Measurements from ENCODE around the gene RIPOR2. TPM values are rescaled to one million over a fixed set of nuclear protein-coding genes. Genes with fewer than 3 reads are reported as not detected.
"Not testable (repeated sequence)": the region's sequence is repeated elsewhere in the genome, so short reads cannot be mapped to it uniquely, and the experiment has no call there.

RIPOR2 gene
- total and polyA plus RNA-seq, 4 experiments from 2014 or later, result 420 to 458 (median 431) TPM

DNA sequence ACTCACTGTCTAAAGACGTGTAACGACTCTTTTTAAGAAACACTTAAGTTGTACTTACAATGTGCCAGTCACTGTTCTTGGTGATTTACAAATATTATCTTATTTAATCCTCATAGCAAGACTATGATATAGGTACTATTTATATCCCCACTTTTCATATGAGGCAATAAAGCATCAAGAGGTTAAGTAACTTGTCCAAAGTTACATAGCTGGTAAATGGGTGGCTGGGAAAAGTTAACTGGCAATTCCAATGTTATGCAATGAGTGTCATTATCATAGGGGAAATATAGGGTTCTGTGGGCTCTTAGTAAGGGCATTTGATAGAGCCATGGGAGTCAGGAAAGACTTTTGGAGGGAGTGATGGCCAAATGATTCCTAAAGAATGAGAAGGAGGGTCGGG lies 21.4 kb upstream of the RIPOR2 start:
- no peaks in the 10 kb centered on the region for H3K27me3 Mint-ChIP-seq
- no peaks in the 10 kb centered on the region for H3K27me3 ChIP-seq (ENCODE audit: insufficient read depth, low read length)
- ChIA-PET POLR2A (ENCODE audit: partially characterized antibody) (interaction anchor here (1.0 to 31.1 kb wide), 6 partner anchors 6 to 49 kb away, joined by 3 to 1351 read pairs (median 92); partner anchors contain the start of gene RIPOR2), CTCF (ENCODE audit: partially characterized antibody) (interaction anchor here (0.6 to 12.2 kb wide), 6 partner anchors 10 to 101 kb away, joined by 3 to 333 read pairs (median 7); partner anchors contain the start of gene RIPOR2)
- peak overlapping the region; percentile 5 for H3K27ac ChIP-seq (ENCODE audit: low read depth, low read length)
- intact Hi-C loops (cut with micrococcal nuclease), result no loop called here
- peaks cover 66 to 93% (median 80%) of the 10 kb centered on the region in 4 donors for H3K4me1 Mint-ChIP-seq
- peaks cover 0 to 16% (median 5%) of the 10 kb centered on the region in 8 donors for H3K9me3 Mint-ChIP-seq
- H3K27ac Mint-ChIP-seq, result peak overlapping the region; percentile 74 to 90 (median 84)
- DNase-seq, result no peak
- no peaks in the 10 kb centered on the region for H3K36me3 ChIP-seq (ENCODE audit: insufficient read depth, low read length)
- H3K4me3 Mint-ChIP-seq, result peak overlapping the region in 7 of 8 donors; percentile 30 to 80 (median 61)
- peak overlapping the region in 1 of 2 donors; percentile 13 for H3K4me3 ChIP-seq (ENCODE audit: low read length in 2 of 2)
- no peaks in the 10 kb centered on the region for H3K9me3 ChIP-seq (ENCODE audit: control insufficient read depth in 1 of 2, low read length in 2 of 2)
- H3K4me1 ChIP-seq (ENCODE audit: insufficient read depth, low read length), result peaks cover 100% of the 10 kb centered on the region
- H3K36me3 Mint-ChIP-seq, result peaks cover 16 to 35% of the 10 kb centered on the region in 2 donors

DNA sequence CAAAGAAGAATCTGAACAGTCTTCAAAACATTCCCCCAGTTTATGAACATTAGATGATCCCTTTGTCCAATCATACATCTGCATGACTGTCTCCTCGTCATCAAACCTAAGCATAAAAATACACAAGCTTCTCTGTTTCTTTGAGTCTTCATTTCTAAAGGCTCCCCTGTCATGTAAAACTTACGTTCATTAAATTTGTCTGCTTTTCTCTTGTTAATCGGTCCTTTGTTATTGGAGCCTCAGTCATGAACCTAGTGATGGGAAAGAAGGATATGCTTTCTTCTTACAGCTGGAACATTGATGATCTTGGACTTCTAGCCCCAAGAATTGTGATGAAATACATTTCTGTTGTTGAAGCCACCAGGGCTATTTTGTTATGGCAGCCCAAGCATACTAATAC lies 18.0 kb upstream of the RIPOR2 start:
- H3K4me1 ChIP-seq (ENCODE audit: insufficient read depth, low read length), result peaks cover 100% of the 10 kb centered on the region
- peaks cover 0 to 4% (median 0%) of the 10 kb centered on the region in 8 donors for H3K9me3 Mint-ChIP-seq
- H3K27me3 Mint-ChIP-seq, result no peaks in the 10 kb centered on the region
- intact Hi-C loops (cut with micrococcal nuclease), result no loop called here
- no peaks in the 10 kb centered on the region for H3K27me3 ChIP-seq (ENCODE audit: insufficient read depth, low read length)
- peaks cover 66 to 93% (median 81%) of the 10 kb centered on the region in 4 donors for H3K4me1 Mint-ChIP-seq
- H3K27ac ChIP-seq (ENCODE audit: low read depth, low read length), result peak overlapping the region; percentile 43
- H3K36me3 ChIP-seq (ENCODE audit: insufficient read depth, low read length), result no peaks in the 10 kb centered on the region
- H3K9me3 ChIP-seq (ENCODE audit: control insufficient read depth in 1 of 2, low read length in 2 of 2), result no peaks in the 10 kb centered on the region
- peaks cover 13 to 18% of the 10 kb centered on the region in 2 donors for H3K36me3 Mint-ChIP-seq
- peak overlapping the region in 1 of 2 donors; percentile 14 for H3K4me3 ChIP-seq (ENCODE audit: low read length in 2 of 2)
- DNase-seq, result no peak
- CTCF ChIA-PET (ENCODE audit: partially characterized antibody), result interaction anchor here (9.6 to 12.2 kb wide), 2 partner anchors 20 to 39 kb away, joined by 140 to 333 read pairs; partner anchors contain the start of gene RIPOR2
- POLR2A ChIA-PET (ENCODE audit: partially characterized antibody), result interaction anchor here (1.9 to 31.1 kb wide), 7 partner anchors 8 to 73 kb away, joined by 5 to 1351 read pairs (median 157); partner anchors contain the start of gene RIPOR2
- H3K27ac Mint-ChIP-seq, result peak overlapping the region; percentile 68 to 96 (median 87)
- H3K4me3 Mint-ChIP-seq, result peak overlapping the region in 7 of 8 donors; percentile 8 to 63 (median 47)

DNA sequence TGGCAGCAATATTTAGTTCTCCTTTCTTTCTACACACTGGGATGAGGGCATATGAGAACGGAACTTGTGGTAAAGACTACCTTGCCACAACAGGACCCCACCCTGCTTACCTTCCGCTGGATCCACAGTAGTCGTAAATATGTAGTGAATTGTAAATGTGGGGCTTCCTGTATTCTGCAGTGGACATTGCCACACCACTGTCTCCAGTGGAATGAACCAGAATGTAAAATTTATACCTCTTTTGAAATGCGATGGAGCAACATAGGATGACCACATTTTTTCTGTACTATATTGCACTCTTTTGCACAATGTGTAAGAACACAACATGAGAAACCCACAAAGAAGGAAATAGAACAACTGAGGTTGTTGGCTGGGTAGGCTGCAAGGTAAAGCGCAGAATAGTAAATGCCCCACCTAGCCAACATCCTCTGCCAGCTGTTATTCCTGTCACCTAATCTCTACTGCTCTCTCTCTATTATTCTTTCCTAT lies 16.1 kb upstream of the RIPOR2 start:
- intact Hi-C loops (cut with micrococcal nuclease), result loop anchor here (1.0 kb wide), 1 partner anchor 9 kb away; no protein-coding TSS in a partner anchor

DNA sequence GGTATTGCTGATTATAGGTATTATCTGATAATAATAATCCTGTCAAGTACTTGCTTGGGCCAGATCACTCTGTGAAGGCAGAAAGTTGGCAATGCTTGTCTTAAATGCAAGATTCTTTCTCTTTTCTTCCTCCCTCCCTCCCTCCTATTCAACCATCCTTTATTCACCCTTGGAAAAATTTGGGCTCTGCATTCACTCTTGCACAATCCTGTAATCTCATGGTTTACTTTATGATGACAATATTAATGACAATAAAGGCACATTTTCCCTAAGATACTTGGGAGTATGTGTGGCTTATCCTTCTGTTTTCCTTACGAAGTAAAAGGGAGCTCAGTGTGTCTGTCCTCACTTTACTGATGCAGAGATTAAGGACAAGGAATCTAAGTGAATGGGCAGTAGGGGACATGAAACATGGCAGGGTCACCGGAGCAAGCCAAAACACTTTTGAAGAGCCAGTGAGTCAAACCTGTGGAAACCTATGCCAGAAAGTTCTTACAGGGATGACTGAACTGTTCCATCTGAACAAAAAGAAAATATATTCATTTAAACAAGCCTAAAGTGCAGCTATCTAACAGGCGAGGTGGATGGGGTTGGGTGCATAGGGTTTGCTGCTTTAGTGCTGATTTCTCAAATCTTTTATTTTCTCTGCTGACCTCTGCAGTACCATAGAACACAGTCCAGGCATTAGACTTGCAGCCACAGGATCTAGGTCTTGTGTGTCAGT lies 14.6 kb upstream of the RIPOR2 start:
- Mint-ChIP-seq H3K4me3 (peak overlapping the region in 7 of 8 donors; percentile 56 to 90 (median 83)), H3K4me1 (peaks cover 62 to 91% (median 80%) of the 10 kb centered on the region in 4 donors), H3K27ac (peak overlapping the region; percentile 84 to 97 (median 95)), H3K36me3 (peaks cover 24 to 30% of the 10 kb centered on the region in 2 donors), H3K27me3 (no peaks in the 10 kb centered on the region), H3K9me3 (peaks cover 3 to 27% (median 13%) of the 10 kb centered on the region in 8 donors)
- H3K27me3 ChIP-seq (ENCODE audit: insufficient read depth, low read length), result no peaks in the 10 kb centered on the region
- peaks cover 92% of the 10 kb centered on the region for H3K4me1 ChIP-seq (ENCODE audit: insufficient read depth, low read length)
- DNase-seq, result no peak
- peak overlapping the region; percentile 51 for H3K27ac ChIP-seq (ENCODE audit: low read depth, low read length)
- intact Hi-C loops (cut with micrococcal nuclease), result no loop called here
- H3K4me3 ChIP-seq (ENCODE audit: low read length in 2 of 2), result peak overlapping the region; percentile 44 to 47
- CTCF ChIA-PET (ENCODE audit: partially characterized antibody), result interaction anchor here (1.1 to 12.2 kb wide), 9 partner anchors 9 to 68 kb away, joined by 3 to 333 read pairs (median 6); partner anchors contain the start of gene RIPOR2
- H3K36me3 ChIP-seq (ENCODE audit: insufficient read depth, low read length), result no peaks in the 10 kb centered on the region
- POLR2A ChIA-PET (ENCODE audit: partially characterized antibody), result interaction anchor here (1.0 to 31.1 kb wide), 17 partner anchors 12 to 94 kb away, joined by 3 to 1351 read pairs (median 11); partner anchors contain the start of gene RIPOR2
- H3K9me3 ChIP-seq (ENCODE audit: control insufficient read depth in 1 of 2, low read length in 2 of 2), result peaks cover 0 to 4% of the 10 kb centered on the region in 2 donors

More for the DNA sequence above, 16.1 kb upstream of the RIPOR2 start:
- H3K36me3 Mint-ChIP-seq, result peaks cover 21 to 24% of the 10 kb centered on the region in 2 donors
- ChIA-PET CTCF (ENCODE audit: partially characterized antibody) (interaction anchor here (0.7 to 12.2 kb wide), 21 partner anchors 9 to 119 kb away, joined by 3 to 333 read pairs (median 5); partner anchors contain the start of gene RIPOR2), POLR2A (ENCODE audit: partially characterized antibody) (interaction anchor here (0.5 to 31.1 kb wide), 23 partner anchors 8 to 96 kb away, joined by 3 to 1351 read pairs (median 6); partner anchors contain the start of gene RIPOR2)
- peak overlapping the region; percentile 44 to 47 for H3K4me3 ChIP-seq (ENCODE audit: low read length in 2 of 2)
- H3K4me3 Mint-ChIP-seq, result peak overlapping the region; percentile 69 to 90 (median 82)
- H3K4me1 ChIP-seq (ENCODE audit: insufficient read depth, low read length), result peaks cover 100% of the 10 kb centered on the region
- DNase-seq, result peak; percentile 80 to 87 (median 82)
- H3K27me3 ChIP-seq (ENCODE audit: insufficient read depth, low read length), result no peaks in the 10 kb centered on the region
- H3K9me3 Mint-ChIP-seq, result peaks cover 3 to 18% (median 9%) of the 10 kb centered on the region in 8 donors
- peak overlapping the region; percentile 84 to 97 (median 95) for H3K27ac Mint-ChIP-seq
- H3K27ac ChIP-seq (ENCODE audit: low read depth, low read length), result peak overlapping the region; percentile 51
- H3K9me3 ChIP-seq (ENCODE audit: control insufficient read depth in 1 of 2, low read length in 2 of 2), result peaks cover 0 to 3% of the 10 kb centered on the region in 2 donors
- H3K27me3 Mint-ChIP-seq, result no peaks in the 10 kb centered on the region
- no peaks in the 10 kb centered on the region for H3K36me3 ChIP-seq (ENCODE audit: insufficient read depth, low read length)
- H3K4me1 Mint-ChIP-seq, result peaks cover 69 to 97% (median 89%) of the 10 kb centered on the region in 4 donors

DNA sequence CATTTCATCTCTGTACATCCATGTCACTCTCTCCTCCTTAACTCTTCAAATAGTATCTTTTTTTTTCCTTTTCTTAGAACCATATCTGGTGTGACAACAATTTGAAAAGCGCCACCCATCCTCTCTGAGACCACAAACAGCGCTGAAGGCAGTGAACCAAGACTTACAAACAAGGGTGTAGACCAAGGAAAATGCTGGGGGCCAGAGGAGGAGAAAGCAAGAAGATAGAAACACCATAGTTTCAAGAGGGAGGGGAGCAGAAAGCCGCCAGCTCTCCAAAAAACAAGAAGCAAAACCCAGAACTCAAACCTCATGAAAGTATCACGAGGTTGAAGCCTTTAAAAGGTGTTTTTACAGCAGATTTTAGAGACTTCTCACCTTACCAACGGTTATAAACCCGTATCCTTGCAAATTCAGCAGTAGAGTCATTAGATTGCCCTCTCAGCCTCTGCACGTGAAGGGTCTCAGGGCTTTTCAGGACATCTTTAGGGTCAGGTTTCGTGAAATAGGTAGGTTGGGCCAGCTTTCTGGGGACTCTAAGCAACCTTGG lies 13.3 kb upstream of the RIPOR2 start:
- intact Hi-C loops (cut with micrococcal nuclease), result loop anchor here (1.0 kb wide), 3 partner anchors 13 to 43 kb away; no protein-coding TSS in a partner anchor
- no peaks in the 10 kb centered on the region for H3K36me3 ChIP-seq (ENCODE audit: insufficient read depth, low read length)
- H3K27ac ChIP-seq (ENCODE audit: low read depth, low read length), result peak overlapping the region; percentile 51
- H3K27me3 ChIP-seq (ENCODE audit: insufficient read depth, low read length), result no peaks in the 10 kb centered on the region
- H3K4me3 ChIP-seq (ENCODE audit: low read length in 2 of 2), result peak overlapping the region; percentile 19 to 47
- peak overlapping the region; percentile 84 to 97 (median 95) for H3K27ac Mint-ChIP-seq
- ChIA-PET POLR2A (ENCODE audit: partially characterized antibody) (interaction anchor here (0.8 to 31.1 kb wide), 24 partner anchors 13 to 229 kb away, joined by 3 to 1351 read pairs (median 6); partner anchors contain the start of gene RIPOR2), CTCF (ENCODE audit: partially characterized antibody) (interaction anchor here (0.8 to 12.2 kb wide), 9 partner anchors 10 to 69 kb away, joined by 3 to 333 read pairs (median 5); partner anchors contain the start of gene RIPOR2)
- peaks cover 79% of the 10 kb centered on the region for H3K4me1 ChIP-seq (ENCODE audit: insufficient read depth, low read length)
- H3K4me3 Mint-ChIP-seq, result peak overlapping the region; percentile 57 to 90 (median 82)
- peaks cover 0 to 10% of the 10 kb centered on the region in 2 donors for H3K9me3 ChIP-seq (ENCODE audit: control insufficient read depth in 1 of 2, low read length in 2 of 2)
- H3K9me3 Mint-ChIP-seq, result peaks cover 3 to 40% (median 26%) of the 10 kb centered on the region in 8 donors
- DNase-seq, result peak; percentile 70 to 86 (median 83)
- H3K27me3 Mint-ChIP-seq, result no peaks in the 10 kb centered on the region
- peaks cover 35 to 39% of the 10 kb centered on the region in 2 donors for H3K36me3 Mint-ChIP-seq
- peaks cover 56 to 87% (median 72%) of the 10 kb centered on the region in 4 donors for H3K4me1 Mint-ChIP-seq

DNA sequence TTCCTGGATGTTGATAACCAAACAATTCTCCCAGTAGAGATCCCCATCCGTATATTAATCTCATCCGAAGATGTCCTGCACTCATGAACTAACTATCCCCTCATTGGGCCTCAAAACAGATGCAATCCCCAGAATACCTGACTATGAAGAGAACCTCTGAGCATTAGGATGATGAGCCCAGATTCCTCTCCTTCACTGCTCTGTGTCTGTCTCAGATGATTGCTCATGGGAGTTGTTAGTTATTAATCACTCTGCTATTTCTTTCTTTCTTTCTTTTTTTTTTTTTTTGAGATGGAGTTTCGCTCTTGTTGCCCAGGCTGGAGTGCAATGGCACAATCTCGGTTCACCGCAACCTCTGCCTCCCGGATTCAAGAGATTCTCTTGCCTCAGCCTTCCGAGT lies 12.5 kb upstream of the RIPOR2 start:
- H3K4me1 ChIP-seq (ENCODE audit: insufficient read depth, low read length), result peaks cover 78% of the 10 kb centered on the region
- Mint-ChIP-seq H3K36me3 (peaks cover 36 to 44% of the 10 kb centered on the region in 2 donors), H3K4me3 (peak overlapping the region in 7 of 8 donors; percentile 5 to 90 (median 56)), H3K9me3 (peaks cover 3 to 46% (median 31%) of the 10 kb centered on the region in 8 donors), H3K4me1 (peaks cover 50 to 78% (median 67%) of the 10 kb centered on the region in 4 donors), H3K27ac (peak overlapping the region; percentile 61 to 97 (median 95))
- ChIA-PET CTCF (ENCODE audit: partially characterized antibody) (interaction anchor here (1.3 to 12.2 kb wide), 5 partner anchors 10 to 70 kb away, joined by 3 to 333 read pairs (median 5); partner anchors contain the start of gene RIPOR2), POLR2A (ENCODE audit: partially characterized antibody) (interaction anchor here (0.8 to 31.1 kb wide), 14 partner anchors 14 to 226 kb away, joined by 3 to 1351 read pairs (median 7); partner anchors contain the start of gene RIPOR2)
- H3K27ac ChIP-seq (ENCODE audit: low read depth, low read length), result peak overlapping the region; percentile 51
- intact Hi-C loops (cut with micrococcal nuclease); H3K27me3 Mint-ChIP-seq; H3K4me3 ChIP-seq (ENCODE audit: low read length in 2 of 2); H3K27me3 ChIP-seq (ENCODE audit: insufficient read depth, low read length); H3K36me3 ChIP-seq (ENCODE audit: insufficient read depth, low read length); DNase-seq: not testable (repeated sequence)
- peaks cover 0 to 14% of the 10 kb centered on the region in 2 donors for H3K9me3 ChIP-seq (ENCODE audit: control insufficient read depth in 1 of 2, low read length in 2 of 2)

Measured in CD4-positive, alpha-beta memory T cell (primary cell).